Thymus (tissue), 11 donors: ENCODE results near the gene SLX4IP. TPM values are rescaled to one million over a fixed set of nuclear protein-coding genes. Genes with fewer than 3 reads are reported as not detected.

Source experiments
- DNase-seq, 9 donors: peaks; one replicate each; pipeline ENCODE4 v3.0.0-alpha.2; 2013; ENCODE audit warnings: low spot score in 9 of 9, low read depth in 6 of 9, missing footprints in 1 of 9
- H3K27ac ChIP-seq, 2 donors: one replicate each; pipeline ENCODE4 v1.5.1; 2013; ENCODE audit warnings: control low read depth in 1 of 2, low read depth in 1 of 2, low read length in 1 of 2, mild to moderate bottlenecking in 1 of 2, moderate library complexity in 1 of 2
- H3K27me3 ChIP-seq, 2 donors: one replicate each; pipeline ENCODE4 v1.5.1; 2013; ENCODE audit warnings: low read length in 1 of 2; ENCODE audit not compliant: control insufficient read depth in 2 of 2, insufficient read depth in 1 of 2
- H3K36me3 ChIP-seq, 2 donors: one replicate each; pipeline ENCODE4 v1.5.1; 2013; ENCODE audit warnings: low read length in 1 of 2, mild to moderate bottlenecking in 1 of 2, moderate library complexity in 1 of 2; ENCODE audit not compliant: control insufficient read depth in 2 of 2, insufficient read depth in 2 of 2
- H3K4me1 ChIP-seq, 2 donors: one replicate each; pipeline ENCODE4 v1.5.1; 2013; ENCODE audit warnings: low read length in 2 of 2; ENCODE audit not compliant: control insufficient read depth in 2 of 2, insufficient read depth in 2 of 2
- H3K4me3 ChIP-seq, 2 donors: one replicate each; pipeline ENCODE4 v1.5.1; 2013; ENCODE audit warnings: low read length in 2 of 2, control low read depth in 1 of 2, mild to moderate bottlenecking in 1 of 2
- H3K9me3 ChIP-seq, 2 donors: one replicate each; pipeline ENCODE4 v1.5.1; 2013; ENCODE audit warnings: low read length in 1 of 2, mild to moderate bottlenecking in 1 of 2; ENCODE audit not compliant: control insufficient read depth in 2 of 2, insufficient read depth in 1 of 2
- WGBS: extraction: QIAGEN DNeasy Blood & Tissue Kit; methylation state at CpG from one replicate; pipeline ENCODE4 v1.1.7; 2013; 5-methylcytosine and 5-hydroxymethylcytosine counted together
- polyA plus RNA-seq: library from polyadenylated mRNA; stranded (reverse); fragments of 200-250 nt; gene quantifications from one replicate; pipeline ENCODE4 v1.2.3, GENCODE V29; 2013
- total RNA-seq: library from RNA; stranded (reverse); fragments of 120-200 nt; gene quantifications from one replicate; pipeline ENCODE4 v1.2.4, GENCODE V29; 2013
- donor health status: healthy.

Gene SLX4IP
- total and polyA plus RNA-seq, 2 donors: 5.1 to 7.4 TPM

DNA sequence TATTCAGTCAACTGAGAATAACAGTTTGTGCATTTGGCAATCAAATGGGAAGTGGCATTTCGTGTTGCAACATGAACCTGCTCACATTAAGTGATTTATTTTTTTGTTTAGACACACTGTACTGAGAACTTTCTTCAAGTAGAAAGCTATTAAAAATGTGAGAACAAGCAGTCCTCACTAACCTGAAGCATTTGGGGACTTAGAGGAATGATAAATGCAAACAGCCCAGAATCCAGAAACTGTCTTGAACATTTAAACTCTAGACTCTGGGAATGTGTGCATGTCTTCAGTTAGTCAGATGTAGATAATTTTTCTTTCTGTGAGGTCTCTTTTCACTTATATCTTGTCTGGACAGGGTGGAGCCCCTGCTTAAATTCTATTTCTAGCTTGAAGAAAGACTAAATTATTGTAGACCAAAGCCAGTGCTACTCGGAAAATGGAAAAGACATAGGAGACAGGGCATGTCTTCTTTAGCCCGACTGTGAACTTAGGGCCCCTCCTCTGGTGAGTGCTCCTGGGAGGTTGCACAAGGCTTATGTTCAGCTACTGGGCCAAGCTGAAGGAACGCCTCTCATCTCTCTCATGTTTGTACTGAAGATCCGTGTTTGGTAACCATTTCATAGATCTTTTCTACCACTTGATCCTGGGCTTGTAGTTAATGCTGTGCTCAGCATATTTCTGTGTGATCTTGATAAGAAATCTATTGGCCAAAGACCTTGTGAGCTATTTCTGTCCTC is 70.1 kb downstream of the SLX4IP start:
- peak overlapping the region in 1 of 2 donors; percentile 61 for H3K27ac ChIP-seq
- WGBS: 73% methylated on average over 5 of the region's 5 CpGs

DNA sequence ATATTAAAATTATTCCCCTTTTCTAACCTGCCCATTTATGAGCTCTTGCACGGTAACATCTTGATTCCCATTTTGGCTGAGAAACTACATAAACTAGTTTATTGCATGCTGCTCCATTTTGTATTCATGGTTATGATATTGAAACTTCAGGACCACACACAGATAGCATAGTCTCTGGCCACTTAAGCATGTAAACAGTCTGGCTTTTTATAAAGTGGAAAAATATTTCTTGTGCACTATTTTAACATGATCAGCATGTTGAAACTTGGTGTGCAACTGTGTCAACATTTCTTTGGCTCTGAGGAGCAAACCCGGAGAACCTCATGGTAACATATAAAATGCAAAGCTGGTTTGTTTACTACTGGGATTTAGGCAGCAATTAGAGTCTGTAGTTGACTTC is 70.7 kb downstream of the SLX4IP start:
- no peak for DNase-seq
- Histone ChIP-seq H3K9me3 (no peaks in the 10 kb centered on the region), H3K27ac (no peak overlapping the region), H3K4me1 (peaks cover 5 to 20% of the 10 kb centered on the region in 2 donors), H3K36me3 (no peaks in the 10 kb centered on the region), H3K27me3 (no peaks in the 10 kb centered on the region), H3K4me3 (no peak overlapping the region)
- WGBS: 94% methylated on average over 2 of the region's 2 CpGs

More for the DNA sequence above, 70.1 kb downstream of the SLX4IP start:
- Histone ChIP-seq H3K4me3 (no peak overlapping the region), H3K9me3 (no peaks in the 10 kb centered on the region), H3K4me1 (peaks cover 5 to 20% of the 10 kb centered on the region in 2 donors), H3K36me3 (no peaks in the 10 kb centered on the region), H3K27me3 (no peaks in the 10 kb centered on the region)
- no peak for DNase-seq

DNA sequence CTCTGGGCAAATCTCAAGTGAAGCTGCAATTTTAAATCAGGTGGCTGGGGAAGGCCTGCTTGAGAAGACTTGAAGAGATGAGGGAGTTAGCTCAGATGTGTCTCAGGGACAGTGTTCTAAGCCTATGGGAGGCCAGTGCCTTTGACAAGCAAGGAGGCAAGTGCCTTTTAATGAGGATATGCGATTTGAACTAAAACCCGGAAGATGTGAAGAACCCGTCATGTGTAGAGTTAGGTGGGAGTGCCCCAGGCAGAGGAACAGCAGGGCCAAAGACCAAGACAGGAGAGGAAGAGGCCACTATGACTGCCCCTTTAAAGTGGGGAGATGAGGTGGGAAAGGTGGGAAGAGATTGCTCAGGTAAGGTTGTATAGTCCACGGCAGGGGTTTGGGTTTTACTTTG is 71.9 kb downstream of the SLX4IP start:
- H3K9me3 ChIP-seq: no peaks in the 10 kb centered on the region
- H3K4me1 ChIP-seq: peaks cover 4 to 20% of the 10 kb centered on the region in 2 donors
- no peak for DNase-seq
- no peak overlapping the region for H3K4me3 ChIP-seq
- 98% methylated on average over 4 of the region's 4 CpGs for WGBS
- H3K27ac ChIP-seq: no peak overlapping the region
- no peaks in the 10 kb centered on the region for H3K27me3 ChIP-seq
- no peaks in the 10 kb centered on the region for H3K36me3 ChIP-seq

DNA sequence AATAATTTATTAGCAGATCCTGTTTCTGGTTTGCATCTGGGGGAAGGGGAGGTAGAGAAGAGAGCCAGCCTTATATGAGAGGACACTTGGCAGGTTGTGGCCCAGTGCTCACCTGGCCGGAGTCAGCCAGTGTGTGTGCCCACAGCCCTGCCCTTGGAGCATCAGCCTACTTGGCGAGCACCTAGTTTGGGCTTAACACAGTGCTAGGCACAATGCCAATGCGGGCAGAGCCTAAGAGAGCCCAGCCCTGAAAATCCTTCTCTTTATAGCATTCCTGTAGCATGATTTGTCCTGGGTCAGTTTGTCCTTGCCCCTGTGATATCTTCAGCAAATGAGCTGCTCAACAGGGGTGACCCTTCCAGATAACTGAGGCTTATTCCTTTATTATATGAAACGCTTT is 73.0 kb downstream of the SLX4IP start:
- no peak for DNase-seq
- H3K9me3 ChIP-seq: no peaks in the 10 kb centered on the region
- WGBS: 96% methylated on average over 4 of the region's 4 CpGs
- H3K4me1 ChIP-seq: peaks cover 0 to 15% of the 10 kb centered on the region in 2 donors
- H3K27me3 ChIP-seq: no peaks in the 10 kb centered on the region
- H3K4me3 ChIP-seq: no peak overlapping the region
- H3K36me3 ChIP-seq: no peaks in the 10 kb centered on the region
- no peak overlapping the region for H3K27ac ChIP-seq

DNA sequence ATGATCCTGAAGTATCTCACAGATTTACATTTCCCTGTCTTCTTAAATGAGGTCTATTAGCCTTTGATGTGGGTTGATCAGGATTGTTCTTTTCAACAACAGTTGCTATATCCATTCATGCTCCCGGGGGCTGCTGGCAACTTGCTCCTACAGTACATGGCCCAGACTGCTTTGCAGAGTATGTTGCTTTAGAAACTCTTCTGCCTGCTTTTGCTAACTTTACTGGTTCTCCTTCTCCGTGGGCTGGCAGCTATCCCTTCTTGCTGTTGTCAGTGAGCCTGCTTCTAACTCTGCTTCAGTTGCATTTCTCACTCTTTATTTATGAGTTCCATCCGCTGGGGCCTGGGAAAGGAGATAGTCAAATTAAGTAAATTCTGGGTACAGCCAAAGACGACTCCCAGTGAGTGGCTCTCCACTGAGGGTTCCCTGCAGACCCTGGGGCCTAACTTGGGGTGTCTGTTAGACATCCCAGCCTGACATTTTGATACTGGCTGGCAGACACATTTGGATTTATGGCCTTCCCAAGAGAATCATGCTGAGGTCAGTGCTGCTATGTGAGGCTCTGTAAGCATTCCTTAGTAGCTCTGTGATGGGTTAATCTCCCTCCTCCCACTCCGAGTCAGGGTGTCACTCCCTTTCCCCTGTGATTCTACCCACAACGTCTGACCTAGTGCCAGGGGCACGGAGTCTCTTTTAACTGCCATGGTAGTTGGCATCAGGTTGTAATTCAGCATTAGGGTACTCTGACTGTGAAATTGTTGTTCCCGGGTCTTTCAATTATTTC is 73.6 kb downstream of the SLX4IP start:
- no peak overlapping the region for H3K4me3 ChIP-seq
- 62% methylated on average over 8 of the region's 8 CpGs for WGBS
- H3K27me3 ChIP-seq: no peaks in the 10 kb centered on the region
- H3K9me3 ChIP-seq: no peaks in the 10 kb centered on the region
- peaks cover 0 to 15% of the 10 kb centered on the region in 2 donors for H3K4me1 ChIP-seq
- no peak overlapping the region for H3K27ac ChIP-seq
- no peak for DNase-seq
- H3K36me3 ChIP-seq: no peaks in the 10 kb centered on the region

DNA sequence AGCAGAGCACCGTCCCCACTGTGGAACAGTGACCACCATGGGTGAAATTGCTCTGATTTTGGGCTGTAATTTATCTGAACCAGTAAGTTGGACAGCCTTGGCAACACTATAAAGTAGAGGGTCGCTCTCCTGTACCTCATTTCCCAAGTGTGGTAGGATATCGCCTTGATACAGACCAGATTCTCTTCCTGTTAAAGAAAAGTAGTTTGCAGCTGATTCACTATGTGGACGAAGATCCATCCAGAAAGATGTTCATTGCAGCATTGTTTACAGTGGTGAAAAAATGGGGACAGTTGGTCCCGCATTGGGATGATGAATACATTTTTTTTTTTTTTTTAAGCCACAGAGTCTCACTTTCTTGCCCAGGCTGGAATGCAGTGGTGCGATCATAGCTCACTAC is 74.3 kb downstream of the SLX4IP start:
- Histone ChIP-seq H3K9me3 (no peaks in the 10 kb centered on the region), H3K27me3 (no peaks in the 10 kb centered on the region), H3K36me3 (no peaks in the 10 kb centered on the region), H3K4me3 (no peak overlapping the region), H3K4me1 (peaks cover 0 to 20% of the 10 kb centered on the region in 2 donors), H3K27ac (no peak overlapping the region)
- no peak for DNase-seq
- WGBS: 97% methylated on average over 6 of the region's 6 CpGs

DNA sequence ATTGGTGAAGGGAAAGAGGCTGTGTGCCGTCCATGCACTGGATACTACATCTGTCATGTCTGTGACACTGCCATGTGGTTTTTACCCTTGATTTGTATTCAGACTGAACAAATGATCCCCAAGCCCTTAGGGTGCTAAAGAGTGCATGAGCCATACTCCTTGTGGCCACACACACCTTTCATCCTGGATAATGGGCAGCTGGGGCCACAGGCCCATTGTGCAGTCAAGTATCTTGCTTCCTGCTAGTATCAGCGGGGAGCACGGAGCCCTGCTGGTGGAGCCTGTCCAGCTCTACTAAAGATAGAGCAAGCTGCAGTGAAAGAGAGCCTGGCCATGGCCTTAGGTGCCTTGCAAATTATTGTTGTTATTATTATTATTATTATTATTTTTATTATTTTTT is 75.1 kb downstream of the SLX4IP start:
- peaks cover 0 to 17% of the 10 kb centered on the region in 2 donors for H3K4me1 ChIP-seq
- over 99% methylated on average over 3 of the region's 3 CpGs for WGBS
- no peak for DNase-seq
- no peak overlapping the region for H3K4me3 ChIP-seq
- H3K27ac ChIP-seq: no peak overlapping the region
- H3K36me3 ChIP-seq: no peaks in the 10 kb centered on the region
- no peaks in the 10 kb centered on the region for H3K9me3 ChIP-seq
- H3K27me3 ChIP-seq: no peaks in the 10 kb centered on the region

DNA sequence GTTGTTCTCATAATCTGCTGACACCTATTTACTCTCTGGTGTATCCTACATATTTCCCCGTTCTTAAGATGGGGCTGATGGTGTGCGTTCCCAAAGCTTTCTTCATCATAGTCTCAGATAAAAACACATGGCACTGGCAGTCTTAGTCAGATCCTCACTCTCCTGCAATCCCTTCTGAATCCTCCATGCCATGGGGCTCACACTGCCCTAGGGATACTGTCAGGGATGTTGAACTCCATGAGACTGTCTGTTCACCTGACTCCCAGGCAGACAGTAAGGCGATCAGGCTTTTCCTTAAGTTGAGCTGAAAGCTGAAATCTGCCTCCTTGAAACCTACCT is 76.0 kb downstream of the SLX4IP start:
- H3K27ac ChIP-seq: peak overlapping the region in 1 of 2 donors; percentile 36
- no peak overlapping the region for H3K4me3 ChIP-seq
- no peaks in the 10 kb centered on the region for H3K36me3 ChIP-seq
- H3K27me3 ChIP-seq: no peaks in the 10 kb centered on the region
- no peaks in the 10 kb centered on the region for H3K9me3 ChIP-seq
- H3K4me1 ChIP-seq: peaks cover 4 to 22% of the 10 kb centered on the region in 2 donors
- 85% methylated on average over 3 of the region's 3 CpGs for WGBS
- DNase-seq: no peak

DNA sequence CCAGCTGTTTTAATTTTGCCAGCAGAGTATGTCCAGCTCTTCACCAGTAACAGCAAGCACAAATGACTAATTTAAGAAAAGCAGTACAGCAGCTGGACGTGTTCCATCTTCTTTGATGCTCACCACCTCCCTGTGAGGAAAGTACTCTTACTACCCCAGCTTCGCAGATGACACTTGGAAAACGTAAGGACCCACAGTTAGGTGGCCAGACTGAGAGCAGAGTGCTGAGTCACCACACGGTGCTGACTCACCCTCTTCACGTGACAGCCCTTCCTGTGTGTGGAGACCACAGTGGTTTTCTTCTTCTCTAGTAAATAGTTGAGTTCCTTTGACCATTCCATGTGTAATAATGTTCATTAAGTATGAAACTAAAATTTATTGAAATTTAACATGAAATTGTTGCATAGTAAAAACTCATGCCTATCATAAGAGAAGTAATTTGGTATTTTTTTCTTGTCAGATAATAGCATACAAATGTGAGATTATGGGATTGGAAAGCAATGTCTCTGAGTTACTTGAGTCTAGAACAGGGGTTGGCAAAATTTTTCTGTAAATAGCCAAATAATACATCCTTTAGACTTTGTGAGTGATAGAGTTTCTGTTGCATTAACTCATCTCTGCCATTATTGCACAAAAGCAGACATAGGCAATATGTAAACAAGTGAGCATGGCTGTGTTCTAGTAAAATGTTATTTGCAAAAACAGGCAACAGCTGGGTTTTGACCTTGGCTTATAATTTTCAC is 76.6 kb downstream of the SLX4IP start:
- Histone ChIP-seq H3K27ac (peak overlapping the region in 1 of 2 donors; percentile 36), H3K4me3 (no peak overlapping the region), H3K4me1 (peaks cover 4 to 22% of the 10 kb centered on the region in 2 donors), H3K9me3 (no peaks in the 10 kb centered on the region), H3K36me3 (no peaks in the 10 kb centered on the region), H3K27me3 (no peaks in the 10 kb centered on the region)
- peak in 8 of 9 donors; percentile 32 to 80 (median 60) for DNase-seq
- 4% methylated on average over 5 of the region's 5 CpGs for WGBS
